GM23338 (cell line): Measurements from ENCODE around the gene FCRL6. TPM values are rescaled to one million over a fixed set of nuclear protein-coding genes. Genes with fewer than 3 reads are reported as not detected.

Experiments used
- ATAC-seq: fragments of 200-7000 bp; cut with Tn5 transposase; 3 replicates; pipeline ENCODE4 v1.9.1; 2020
- DNase-seq: peaks from one replicate; pipeline ENCODE4 v3.0.0-alpha.2; 2015; ENCODE audit warnings: low spot score
- H2AFZ ChIP-seq: fragments of 200-600 bp; sonication (generic); 2 replicates; pipeline ENCODE4 v1.8.0; 2016; ENCODE audit warnings: antibody characterized with exemption, mild to moderate bottlenecking, moderate library complexity
- H3F3A ChIP-seq: fragments of 200-600 bp; sonication (generic); replicated peaks from 2 replicates; pipeline ENCODE4 v1.8.0; 2017; ENCODE audit warnings: antibody characterized with exemption, mixed run types, low read depth
- H3K27ac ChIP-seq: fragments of 200-600 bp; sonication (generic); 2 replicates; pipeline ENCODE4 v1.6.1; 2016; ENCODE audit warnings: low read depth
- H3K27me3 ChIP-seq: fragments of 200-600 bp; sonication (generic); 2 replicates; pipeline ENCODE4 v1.8.0; 2016; ENCODE audit warnings: mild to moderate bottlenecking, mixed run types, moderate library complexity; ENCODE audit not compliant: insufficient read depth
- H3K36me3 ChIP-seq: fragments of 200-600 bp; sonication (generic); 2 replicates; pipeline ENCODE4 v1.8.0; 2016; ENCODE audit warnings: mild to moderate bottlenecking; ENCODE audit not compliant: insufficient read depth
- H3K4me1 ChIP-seq: fragments of 200-600 bp; sonication (generic); 2 replicates; pipeline ENCODE4 v1.8.0; 2016; ENCODE audit warnings: mild to moderate bottlenecking, moderate library complexity; ENCODE audit not compliant: insufficient read depth
- H3K4me2 ChIP-seq: fragments of 200-600 bp; sonication (generic); 2 replicates; pipeline ENCODE4 v1.7.1; 2017; ENCODE audit warnings: mixed run types
- H3K4me3 ChIP-seq: fragments of 200-600 bp; sonication (generic); 2 replicates; pipeline ENCODE4 v1.6.1; 2016; ENCODE audit warnings: mixed run types
- H3K79me2 ChIP-seq: fragments of 200-600 bp; sonication (generic); replicated peaks from 2 replicates; pipeline ENCODE4 v1.8.0; 2017; ENCODE audit warnings: mild to moderate bottlenecking; ENCODE audit not compliant: insufficient read depth
- H3K9me2 ChIP-seq: fragments of 200-600 bp; sonication (generic); 2 replicates; pipeline ENCODE4 v1.8.0; 2017; ENCODE audit not compliant: insufficient read depth
- H4K20me1 ChIP-seq: fragments of 200-600 bp; sonication (generic); replicated peaks from 2 replicates; pipeline ENCODE4 v1.8.0; 2017; ENCODE audit warnings: mild to moderate bottlenecking; ENCODE audit not compliant: insufficient read depth
- H3K27ac Mint-ChIP-seq: 2 replicates; pipeline ENCODE4 v1.8.0; 2020; ENCODE audit warnings: inconsistent platforms, mild to moderate bottlenecking, moderate library complexity, mixed read lengths
- H3K27me3 Mint-ChIP-seq: 3 replicates; pipeline ENCODE4 v1.8.0; 2022; ENCODE audit warnings: low read depth, mild to moderate bottlenecking, moderate library complexity, mixed read lengths, inconsistent platforms; ENCODE audit not compliant: insufficient read depth, poor library complexity
- H3K36me3 Mint-ChIP-seq: 3 replicates; pipeline ENCODE4 v1.8.0; 2021; ENCODE audit warnings: low read depth, mild to moderate bottlenecking, inconsistent platforms, moderate library complexity, mixed read lengths
- H3K4me1 Mint-ChIP-seq: 3 replicates; pipeline ENCODE4 v1.8.0; 2020; ENCODE audit warnings: mild to moderate bottlenecking, inconsistent platforms, mixed read lengths
- H3K4me3 Mint-ChIP-seq: 3 replicates; pipeline ENCODE4 v1.8.0; 2021; ENCODE audit warnings: moderate library complexity, mild to moderate bottlenecking, inconsistent platforms, mixed read lengths
- H3K9me3 Mint-ChIP-seq: 3 replicates; pipeline ENCODE4 v1.8.0; 2020; ENCODE audit warnings: moderate library complexity, mild to moderate bottlenecking, inconsistent platforms, mixed read lengths
- EZH2phosphoT487 ChIP-seq: fragments of 200-600 bp; sonication (generic); IDR thresholded peaks from one replicate; pipeline ENCODE4 v1.8.1; 2018; ENCODE audit warnings: antibody characterized with exemption; ENCODE audit not compliant: unreplicated experiment
- JUNB ChIP-seq: IDR thresholded peaks from one replicate; pipeline ENCODE4 v1.6.1; 2016; ENCODE audit warnings: antibody characterized with exemption; ENCODE audit not compliant: unreplicated experiment
- NANOG ChIP-seq: IDR thresholded peaks from 2 replicates; pipeline ENCODE4 v1.6.1; 2016; ENCODE audit warnings: antibody characterized with exemption, borderline replicate concordance
- POLR2AphosphoS5 ChIP-seq: IDR thresholded peaks from 2 replicates; pipeline ENCODE4 v1.6.1; 2016; ENCODE audit warnings: antibody characterized with exemption, low read depth
- STAT1 ChIP-seq: IDR thresholded peaks from one replicate; pipeline ENCODE4 v1.6.1; 2016; ENCODE audit warnings: antibody characterized with exemption; ENCODE audit not compliant: unreplicated experiment
- ZNF114 ChIP-seq: fragments of 250-450 bp; sonication (Bioruptor Pico); IDR thresholded peaks from 2 replicates; pipeline ENCODE4 v1.5.0; 2020; ENCODE audit warnings: mild to moderate bottlenecking, moderate library complexity
- ZNF331 ChIP-seq: fragments of 250-450 bp; sonication (Bioruptor Pico); IDR thresholded peaks from 2 replicates; pipeline ENCODE4 v1.5.0; 2020; ENCODE audit warnings: low read depth, mild to moderate bottlenecking, moderate library complexity
- ZNF462 ChIP-seq: fragments of 250-450 bp; sonication (Bioruptor Pico); IDR thresholded peaks from 2 replicates; pipeline ENCODE4 v1.5.0; 2020; ENCODE audit warnings: mild to moderate bottlenecking, moderate library complexity
- polyA plus RNA-seq: library from polyadenylated mRNA; unstranded; fragments of >200 nt; fragmentation: Nextera tagmentation; extraction: Ambion mirVana; gene quantifications from 2 replicates; pipeline ENCODE4 v1.2.1, GENCODE V29; 2016
- total RNA-seq: library from RNA; depleted of rRNA; stranded (reverse); fragments of >200 nt; shearing (Covaris generic); gene quantifications from 2 replicates; pipeline ENCODE4 v1.2.3, GENCODE V29; 2014

FCRL6 gene
- total and polyA plus RNA-seq, 2 experiments from 2014 or later: not detected

- no peak for TF ChIP-seq ZNF462 (CRISPR knock-in tag)
- TF ChIP-seq STAT1: no peak
- TF ChIP-seq NANOG: no peak
- no peak for TF ChIP-seq ZNF331 (CRISPR knock-in tag)
- no peak for TF ChIP-seq JUNB
Observed at GRCh38 chr1:159756397-159756796, 45.8 kb upstream of the FCRL6 start (continued).

DNA sequence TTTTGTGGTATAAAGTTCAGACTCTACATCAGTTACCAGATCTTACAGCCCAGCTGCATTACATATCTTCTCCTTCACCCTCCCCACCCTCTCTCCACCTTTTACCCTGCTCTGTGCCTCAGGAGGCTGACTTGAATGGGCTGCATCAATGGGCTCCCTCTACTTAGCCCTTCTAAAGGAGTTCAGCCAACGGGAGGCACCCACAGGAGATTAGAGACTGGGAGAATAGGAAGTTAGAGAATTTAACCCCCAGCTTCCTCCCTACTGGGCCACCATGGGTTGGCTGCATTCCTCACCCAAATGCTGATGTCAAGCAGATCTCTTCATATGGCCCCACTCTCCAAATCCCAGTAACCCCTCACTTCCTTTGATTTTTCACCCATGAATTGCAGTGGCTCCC is 38.5 kb upstream of the FCRL6 start:
- no peaks in the 10 kb centered on the region for H3K36me3 Mint-ChIP-seq
- Histone ChIP-seq H3K4me1 (no peaks in the 10 kb centered on the region), H2AFZ (no peak overlapping the region), H3K9me2 (peaks cover 7% of the 10 kb centered on the region; the same call in 1 of the 2 replicates), H3F3A (no peaks in the 10 kb centered on the region), H3K4me3 (no peak overlapping the region), H3K4me2 (no peak overlapping the region), H3K36me3 (no peaks in the 10 kb centered on the region), H3K27me3 (no peaks in the 10 kb centered on the region), H4K20me1 (no peaks in the 10 kb centered on the region), H3K27ac (no peak overlapping the region), H3K79me2 (no peaks in the 10 kb centered on the region)
- TF ChIP-seq ZNF114 (CRISPR knock-in tag): no peak
- no peak for TF ChIP-seq POLR2AphosphoS5
- TF ChIP-seq EZH2phosphoT487: no peak
- TF ChIP-seq ZNF462 (CRISPR knock-in tag): no peak
- no peaks in the 10 kb centered on the region for H3K27me3 Mint-ChIP-seq
- ATAC-seq (no peak), DNase-seq (no peak)
- no peak overlapping the region for H3K27ac Mint-ChIP-seq
- no peaks in the 10 kb centered on the region; the same call in 2 of the 3 replicates for H3K9me3 Mint-ChIP-seq
- peaks cover 4% of the 10 kb centered on the region; the same call in 2 of the 3 replicates for H3K4me1 Mint-ChIP-seq
- no peak overlapping the region for H3K4me3 Mint-ChIP-seq
